SK-N-SH (cell line): Measurements from ENCODE around the gene PRSS38.

Experiments
- CHD2 ChIP-seq: fragments of 150-350 bp; IDR thresholded peaks from 2 replicates; pipeline ENCODE4 v1.6.1; 2018; ENCODE audit warnings: low read length; ENCODE audit not compliant: partially characterized antibody
- EP300 ChIP-seq, 2 experiments: IDR thresholded peaks; 2 replicates each; pipeline versions ENCODE4 v1.4.0 to v1.6.1; 2012; ENCODE audit warnings: borderline replicate concordance in 1 of 2, low read depth in 1 of 2, low read length in 1 of 2
- FOSL2 ChIP-seq: IDR thresholded peaks from 2 replicates; pipeline ENCODE4 v1.4.0; 2012; ENCODE audit warnings: low read depth, mild to moderate bottlenecking, moderate library complexity, borderline replicate concordance
- FOXM1 ChIP-seq: IDR thresholded peaks from 2 replicates; pipeline ENCODE4 v1.4.0; 2012; ENCODE audit warnings: low read depth, mild to moderate bottlenecking
- GABPA ChIP-seq: IDR thresholded peaks from 2 replicates; pipeline ENCODE4 v1.4.0; 2012; ENCODE audit warnings: low read depth, mild to moderate bottlenecking
- JUND ChIP-seq: IDR thresholded peaks from 2 replicates; pipeline ENCODE4 v1.4.0; 2012
- MAX ChIP-seq: IDR thresholded peaks from 2 replicates; pipeline ENCODE4 v1.4.0; 2012; ENCODE audit warnings: low read depth
- MEF2A ChIP-seq: IDR thresholded peaks from 2 replicates; pipeline ENCODE4 v1.4.0; 2012; ENCODE audit warnings: low read depth, borderline replicate concordance
- POLR2AphosphoS5 ChIP-seq: IDR thresholded peaks from 2 replicates; pipeline ENCODE4 v1.6.1; 2012; ENCODE audit warnings: low read depth, low read length
- SIN3A ChIP-seq: IDR thresholded peaks from 2 replicates; pipeline ENCODE4 v1.6.1; 2012; ENCODE audit warnings: low read depth, mild to moderate bottlenecking, low read length, moderate library complexity, borderline replicate concordance
- TAF1 ChIP-seq: IDR thresholded peaks from 2 replicates; pipeline ENCODE4 v1.6.1; 2012; ENCODE audit warnings: low read depth, mild to moderate bottlenecking, low read length, moderate library complexity, borderline replicate concordance
- TF ChIP-seq, protein P1 (sequence below): fragments of 150-350 bp; IDR thresholded peaks from 2 replicates; pipeline ENCODE4 v1.6.1; 2017; ENCODE audit warnings: antibody characterized with exemption, low read length, low read depth, borderline replicate concordance
- TF ChIP-seq, protein P2 (sequence below): fragments of 200-600 bp; sonication (generic); IDR thresholded peaks from 2 replicates; pipeline ENCODE4 v1.6.1; 2017; ENCODE audit warnings: antibody characterized with exemption, mild to moderate bottlenecking, moderate library complexity

- TF ChIP-seq, protein P1, sequence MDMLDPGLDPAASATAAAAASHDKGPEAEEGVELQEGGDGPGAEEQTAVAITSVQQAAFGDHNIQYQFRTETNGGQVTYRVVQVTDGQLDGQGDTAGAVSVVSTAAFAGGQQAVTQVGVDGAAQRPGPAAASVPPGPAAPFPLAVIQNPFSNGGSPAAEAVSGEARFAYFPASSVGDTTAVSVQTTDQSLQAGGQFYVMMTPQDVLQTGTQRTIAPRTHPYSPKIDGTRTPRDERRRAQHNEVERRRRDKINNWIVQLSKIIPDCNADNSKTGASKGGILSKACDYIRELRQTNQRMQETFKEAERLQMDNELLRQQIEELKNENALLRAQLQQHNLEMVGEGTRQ, result no peak
- TF ChIP-seq MEF2A (no peak), MAX (no peak), GABPA (no peak), POLR2AphosphoS5 (no peak), TAF1 (no peak), SIN3A (no peak), CHD2 (no peak), FOXM1 (no peak), FOSL2 (no peak), EP300 (IDR thresholded peaks at IDR 0.05; ENCODE audit: borderline replicate concordance in 1 of 2, low read depth in 1 of 2, low read length in 1 of 2) (no peak), JUND (no peak)
- TF ChIP-seq, protein P2, sequence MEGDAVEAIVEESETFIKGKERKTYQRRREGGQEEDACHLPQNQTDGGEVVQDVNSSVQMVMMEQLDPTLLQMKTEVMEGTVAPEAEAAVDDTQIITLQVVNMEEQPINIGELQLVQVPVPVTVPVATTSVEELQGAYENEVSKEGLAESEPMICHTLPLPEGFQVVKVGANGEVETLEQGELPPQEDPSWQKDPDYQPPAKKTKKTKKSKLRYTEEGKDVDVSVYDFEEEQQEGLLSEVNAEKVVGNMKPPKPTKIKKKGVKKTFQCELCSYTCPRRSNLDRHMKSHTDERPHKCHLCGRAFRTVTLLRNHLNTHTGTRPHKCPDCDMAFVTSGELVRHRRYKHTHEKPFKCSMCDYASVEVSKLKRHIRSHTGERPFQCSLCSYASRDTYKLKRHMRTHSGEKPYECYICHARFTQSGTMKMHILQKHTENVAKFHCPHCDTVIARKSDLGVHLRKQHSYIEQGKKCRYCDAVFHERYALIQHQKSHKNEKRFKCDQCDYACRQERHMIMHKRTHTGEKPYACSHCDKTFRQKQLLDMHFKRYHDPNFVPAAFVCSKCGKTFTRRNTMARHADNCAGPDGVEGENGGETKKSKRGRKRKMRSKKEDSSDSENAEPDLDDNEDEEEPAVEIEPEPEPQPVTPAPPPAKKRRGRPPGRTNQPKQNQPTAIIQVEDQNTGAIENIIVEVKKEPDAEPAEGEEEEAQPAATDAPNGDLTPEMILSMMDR, result no peak
Observed at GRCh38 chr1:227794817-227795192, 20.7 kb upstream of the PRSS38 start.
